AG04450 (cell line): ENCODE measurements around the gene MICAL2. TPM values are rescaled to one million over a fixed set of nuclear protein-coding genes. Genes with fewer than 3 reads are reported as not detected.

Experiments
- CTCF ChIA-PET: fragments of 300-600, 350-600 bp; formaldehyde crosslinking; extraction: SDS; loops from one replicate; lab custom pipeline; 2022; ENCODE audit warnings: antibody characterized with exemption, inconsistent platforms; lab: Charles Lee
- POLR2A ChIA-PET: fragments of 350-600 bp; formaldehyde crosslinking; extraction: SDS; loops from one replicate; lab custom pipeline; 2021; ENCODE audit warnings: antibody characterized with exemption, inconsistent platforms; lab: Yijun Ruan, JAX
- DNase-seq: peaks from one replicate; pipeline ENCODE4 v3.0.0-alpha.2; 2011; ENCODE audit warnings: low read depth, low spot score
- H3K27ac ChIP-seq: one replicate; pipeline ENCODE4 v1.5.1; 2012; ENCODE audit warnings: low read depth, low read length, control low read depth
- H3K27me3 ChIP-seq: one replicate; pipeline ENCODE4 v1.6.0; 2012; ENCODE audit warnings: low read length; ENCODE audit not compliant: control insufficient read depth, insufficient read depth
- H3K4me3 ChIP-seq: 2 replicates; pipeline ENCODE4 v1.5.1; 2011; ENCODE audit warnings: mild to moderate bottlenecking, low read depth, low read length, control low read depth
- H3K9me3 ChIP-seq: 2 replicates; pipeline ENCODE4 v1.5.1; 2012; ENCODE audit warnings: low read length; ENCODE audit not compliant: control insufficient read depth, insufficient read depth
- CTCF ChIP-seq: IDR thresholded peaks from 2 replicates; pipeline ENCODE4 v1.5.1; 2011; ENCODE audit warnings: low read depth, low read length, control low read depth, inconsistent platforms
- polyA plus RNA-seq: library from polyadenylated mRNA; depleted of rRNA; stranded (reverse); fragments of >200 nt; gene quantifications from 2 replicates; pipeline ENCODE4 v1.2.3, GENCODE V29; 2011

Gene MICAL2
- polyA plus RNA-seq, 1 experiment = 171 TPM

DNA sequence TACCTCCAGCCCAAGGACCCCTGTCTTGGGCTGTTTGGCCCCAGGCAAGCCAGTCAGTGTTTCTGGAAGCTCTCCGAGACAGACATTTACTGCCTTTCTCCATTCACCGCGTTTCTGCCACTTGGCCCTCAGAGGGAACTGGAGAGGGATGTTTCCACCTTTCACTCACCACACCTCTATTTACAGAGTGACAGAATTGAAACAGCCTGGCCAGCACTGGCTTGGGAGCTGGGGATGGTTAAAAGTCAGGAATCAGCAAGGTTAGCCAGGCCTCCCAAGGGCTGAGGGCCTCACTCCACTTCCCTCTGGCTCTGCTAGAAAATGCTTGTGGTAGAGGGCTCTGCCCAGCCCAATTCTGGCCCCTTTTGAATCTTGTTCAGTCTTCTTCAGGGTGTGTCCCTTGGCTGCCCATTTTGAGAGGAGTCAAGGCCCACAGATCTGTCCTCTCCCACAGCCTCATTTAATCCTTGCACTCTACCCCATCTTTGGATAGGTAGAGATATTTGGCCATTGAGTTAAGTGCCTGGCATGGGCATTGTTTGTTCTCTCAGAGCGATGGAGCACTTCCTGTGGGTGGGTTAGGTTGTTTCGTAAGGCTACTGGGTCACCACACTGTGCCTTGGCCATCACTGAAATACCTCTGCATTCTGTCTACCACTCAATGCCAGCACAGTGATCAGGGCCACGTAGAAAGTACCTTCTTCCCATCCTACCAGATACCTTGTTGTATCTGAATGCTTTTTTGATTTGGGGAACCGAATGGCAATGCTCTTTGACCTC lies 119.2 kb downstream of the MICAL2 start:
- Histone ChIP-seq H3K9me3 (no peaks in the 10 kb centered on the region), H3K27ac (no peak overlapping the region), H3K27me3 (no peaks in the 10 kb centered on the region), H3K4me3 (no peak overlapping the region)
- no peak for TF ChIP-seq CTCF
- ChIA-PET CTCF (no interaction called here), POLR2A (no interaction called here)
- no peak for DNase-seq

DNA sequence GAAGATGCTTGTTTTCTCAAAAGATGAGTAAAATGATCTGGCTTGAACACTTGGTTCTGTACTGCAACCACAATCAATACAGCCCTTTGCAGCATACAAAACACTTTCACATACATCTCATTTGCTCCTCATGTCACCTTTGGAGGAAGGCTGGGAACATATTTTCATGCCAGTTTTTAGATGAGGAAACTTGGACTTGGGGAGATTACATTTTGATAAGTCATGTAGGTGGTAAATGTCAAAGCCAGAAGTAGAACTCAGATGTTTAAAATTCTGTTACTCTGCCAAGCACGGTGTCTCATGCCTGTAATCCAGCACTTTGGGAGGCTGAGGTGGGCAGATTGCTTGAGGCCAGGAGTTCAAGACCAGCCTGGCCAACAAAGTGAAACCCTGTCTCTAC lies 121.8 kb downstream of the MICAL2 start:
- peak overlapping the region; percentile 90 for H3K27ac ChIP-seq
- CTCF ChIA-PET = no interaction called here
- no peak for TF ChIP-seq CTCF
- no peak overlapping the region for H3K4me3 ChIP-seq
- no peaks in the 10 kb centered on the region for H3K9me3 ChIP-seq
- no peaks in the 10 kb centered on the region for H3K27me3 ChIP-seq
- DNase-seq = no peak
- POLR2A ChIA-PET = no interaction called here

DNA sequence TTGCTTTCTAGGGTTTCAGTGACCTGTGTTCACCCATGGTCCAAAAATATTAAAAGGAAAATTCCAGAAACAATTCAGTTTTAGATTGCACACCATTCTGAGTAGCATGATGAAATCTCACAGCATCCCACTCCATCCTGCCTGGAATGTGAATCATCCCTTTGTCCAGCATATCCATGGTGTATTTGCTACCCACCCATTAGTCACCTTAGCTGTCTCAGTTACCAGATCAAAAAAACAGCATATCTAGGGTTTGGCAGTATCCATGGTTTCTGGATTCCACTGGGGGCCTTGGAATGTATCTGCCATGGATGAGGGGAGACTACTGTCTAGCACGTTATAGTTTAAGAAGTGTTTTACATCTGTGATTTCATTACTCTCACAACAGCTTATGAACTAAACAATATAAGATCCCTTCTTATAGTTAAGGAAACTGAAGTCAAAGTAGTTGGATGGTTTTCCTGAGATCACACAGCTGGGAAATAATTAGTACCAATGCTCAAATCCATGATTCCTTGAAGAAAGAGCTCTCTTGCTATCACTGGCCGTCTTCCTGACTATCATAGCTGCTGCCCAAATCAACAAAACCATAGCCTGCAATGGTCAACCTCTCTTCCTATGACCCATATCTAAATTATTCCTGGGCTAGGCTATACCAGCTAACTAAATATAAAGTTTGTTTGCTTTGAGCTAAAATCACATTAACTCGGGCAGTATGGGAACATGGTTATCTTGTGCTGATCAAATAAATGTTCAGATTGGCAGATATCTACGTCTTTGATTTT lies 122.6 kb downstream of the MICAL2 start:
- peak; percentile 63 for DNase-seq
- no peaks in the 10 kb centered on the region for H3K27me3 ChIP-seq
- CTCF ChIA-PET = interaction anchor here (0.8 to 3.2 kb wide), 6 partner anchors 25 to 189 kb away, joined by 3 to 13 read pairs (median 6); no protein-coding TSS in a partner anchor
- POLR2A ChIA-PET = interaction anchor here (0.8 to 1.5 kb wide), 2 partner anchors 8 to 49 kb away, joined by 3 to 4 read pairs; no protein-coding TSS in a partner anchor
- H3K27ac ChIP-seq = peak overlapping the region; percentile 90
- no peaks in the 10 kb centered on the region for H3K9me3 ChIP-seq
- no peak overlapping the region for H3K4me3 ChIP-seq
- no peak for TF ChIP-seq CTCF

GRCh38 chr11:12233602-12233925 lies 123.2 kb downstream of the MICAL2 start:
- H3K4me3 ChIP-seq = no peak overlapping the region
- H3K9me3 ChIP-seq = no peaks in the 10 kb centered on the region
- no peak for TF ChIP-seq CTCF
- no peak overlapping the region for H3K27ac ChIP-seq
- no peak for DNase-seq
- POLR2A ChIA-PET = interaction anchor here (0.8 to 1.5 kb wide), 2 partner anchors 9 to 48 kb away, joined by 3 to 4 read pairs; no protein-coding TSS in a partner anchor
- CTCF ChIA-PET = interaction anchor here (0.5 to 3.2 kb wide), 8 partner anchors 25 to 189 kb away, joined by 3 to 13 read pairs (median 4); no protein-coding TSS in a partner anchor
- no peaks in the 10 kb centered on the region for H3K27me3 ChIP-seq

DNA sequence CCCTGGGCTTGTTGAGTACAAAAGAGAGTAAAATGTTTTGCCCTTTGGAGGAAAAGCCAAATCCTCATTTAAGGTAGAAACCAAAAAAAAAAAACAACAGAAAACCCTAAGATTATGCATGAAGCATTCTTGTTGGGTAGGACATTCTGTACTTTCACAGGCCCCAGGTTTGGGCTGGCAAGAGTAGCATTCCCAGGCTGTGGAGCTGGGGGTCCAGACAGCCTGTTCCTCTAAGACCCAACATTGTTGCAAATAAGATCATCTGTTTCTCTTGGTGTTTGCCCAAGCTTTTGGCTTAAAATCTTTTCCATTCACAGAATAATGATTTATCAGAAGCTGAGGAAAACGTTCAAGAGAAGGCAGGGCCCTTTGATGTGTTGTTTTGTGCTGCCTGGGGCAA lies 123.8 kb downstream of the MICAL2 start:
- no peak overlapping the region for H3K4me3 ChIP-seq
- no peak overlapping the region for H3K27ac ChIP-seq
- TF ChIP-seq CTCF = no peak
- H3K9me3 ChIP-seq = no peaks in the 10 kb centered on the region
- DNase-seq = no peak
- no peaks in the 10 kb centered on the region for H3K27me3 ChIP-seq
- ChIA-PET CTCF (interaction anchor here (0.5 to 6.1 kb wide), 6 partner anchors 11 to 190 kb away, joined by 3 to 32 read pairs (median 8); no protein-coding TSS in a partner anchor), POLR2A (interaction anchor here (1.5 kb wide), 1 partner anchor 10 kb away, joined by 4 read pairs; no protein-coding TSS in a partner anchor)
